Keratinocyte (primary cell): Measurements from ENCODE around the gene TMEM87B.

Experiments used
- EZH2 ChIP-seq: IDR thresholded peaks from one replicate; pipeline ENCODE4 v1.6.1; 2012; ENCODE audit warnings: inconsistent platforms, mild to moderate bottlenecking, low read length, moderate library complexity
- TF ChIP-seq, protein P1 (sequence below), 3 experiments: IDR thresholded peaks in 1 of 3; conservative IDR thresholded peaks in 1 of 3; optimal IDR thresholded peaks in 1 of 3; 2 replicates in 2 of 3; 3 replicates in 1 of 3; pipeline versions ENCODE3 to v1.5.1; 2011; ENCODE audit warnings: low read length in 3 of 3, mild to moderate bottlenecking in 3 of 3, moderate library complexity in 2 of 3, control low read depth in 1 of 3, inconsistent platforms in 1 of 3; ENCODE audit not compliant: insufficient read depth in 2 of 3; ENCODE audit errors: extremely low read depth in 1 of 3

DNA sequence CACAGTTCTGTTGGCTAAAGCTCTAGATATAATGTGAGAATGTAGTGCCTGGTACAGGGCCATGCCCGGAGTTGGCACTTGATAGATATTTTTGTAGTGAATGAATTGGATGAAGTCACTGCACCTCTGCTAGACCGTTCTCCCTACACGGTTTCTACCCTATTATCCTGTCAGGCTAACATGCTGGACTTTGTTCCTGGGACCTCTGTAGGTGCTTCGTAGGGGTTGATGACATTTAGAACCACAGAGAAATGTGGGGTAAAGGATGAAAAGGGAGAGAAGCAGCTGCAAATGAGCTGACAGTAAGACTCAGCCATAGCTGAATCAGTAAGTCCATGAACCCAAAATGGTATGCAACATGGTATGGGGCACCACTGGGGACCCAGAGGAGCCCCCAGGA lies 79.1 kb downstream of the TMEM87B start:
- TF ChIP-seq, protein P1, sequence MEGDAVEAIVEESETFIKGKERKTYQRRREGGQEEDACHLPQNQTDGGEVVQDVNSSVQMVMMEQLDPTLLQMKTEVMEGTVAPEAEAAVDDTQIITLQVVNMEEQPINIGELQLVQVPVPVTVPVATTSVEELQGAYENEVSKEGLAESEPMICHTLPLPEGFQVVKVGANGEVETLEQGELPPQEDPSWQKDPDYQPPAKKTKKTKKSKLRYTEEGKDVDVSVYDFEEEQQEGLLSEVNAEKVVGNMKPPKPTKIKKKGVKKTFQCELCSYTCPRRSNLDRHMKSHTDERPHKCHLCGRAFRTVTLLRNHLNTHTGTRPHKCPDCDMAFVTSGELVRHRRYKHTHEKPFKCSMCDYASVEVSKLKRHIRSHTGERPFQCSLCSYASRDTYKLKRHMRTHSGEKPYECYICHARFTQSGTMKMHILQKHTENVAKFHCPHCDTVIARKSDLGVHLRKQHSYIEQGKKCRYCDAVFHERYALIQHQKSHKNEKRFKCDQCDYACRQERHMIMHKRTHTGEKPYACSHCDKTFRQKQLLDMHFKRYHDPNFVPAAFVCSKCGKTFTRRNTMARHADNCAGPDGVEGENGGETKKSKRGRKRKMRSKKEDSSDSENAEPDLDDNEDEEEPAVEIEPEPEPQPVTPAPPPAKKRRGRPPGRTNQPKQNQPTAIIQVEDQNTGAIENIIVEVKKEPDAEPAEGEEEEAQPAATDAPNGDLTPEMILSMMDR (optimal IDR thresholded peaks at IDR 0.05 in 1 of 3, IDR thresholded peaks at IDR 0.05 in 1 of 3, conservative IDR thresholded peaks at IDR 0.05 in 1 of 3; ENCODE audit: extremely low read depth in 1 of 3, insufficient read depth in 2 of 3, low read length in 3 of 3) = no peak
- no peak for TF ChIP-seq EZH2
